DLD1 (cell line): ENCODE measurements around the gene AKR1B15.
"Not testable (repeated sequence)": the region's sequence is repeated elsewhere in the genome, so short reads cannot be mapped to it uniquely, and the experiment has no call there.

Experiments used
- in situ Hi-C: cut with HindIII; loops from 2 replicates; pipeline ENCODE4 v1.10.0; 2017; ENCODE audit warnings: low sequenced_read_pairs

AKR1B15 gene

GRCh38 chr7:134532180-134532953, 16.5 kb upstream of the AKR1B15 start:
- in situ Hi-C loops: no loop called here

- in situ Hi-C loops: no loop called here
Observed at GRCh38 chr7:134532954-134533218, 16.0 kb upstream of the AKR1B15 start.

GRCh38 chr7:134533288-134533771, 15.6 kb upstream of the AKR1B15 start:
- in situ Hi-C loops: no loop called here

- in situ Hi-C loops: no loop called here
Observed at GRCh38 chr7:134534633-134535032, 14.3 kb upstream of the AKR1B15 start.

- in situ Hi-C loops: no loop called here
Observed at GRCh38 chr7:134535272-134535918, 13.5 kb upstream of the AKR1B15 start.

GRCh38 chr7:134535919-134536299, 13.0 kb upstream of the AKR1B15 start:
- in situ Hi-C loops: no loop called here

- in situ Hi-C loops: not testable (repeated sequence)
Observed at GRCh38 chr7:134536558-134536957, 12.4 kb upstream of the AKR1B15 start.

GRCh38 chr7:134537273-134537781, 11.6 kb upstream of the AKR1B15 start:
- in situ Hi-C loops: not testable (repeated sequence)

- in situ Hi-C loops: no loop called here
Observed at GRCh38 chr7:134539380-134540004, 9.4 kb upstream of the AKR1B15 start.

GRCh38 chr7:134541501-134542194, 7.3 kb upstream of the AKR1B15 start:
- in situ Hi-C loops: not testable (repeated sequence)

- in situ Hi-C loops: no loop called here
Observed at GRCh38 chr7:134542195-134542771, 6.6 kb upstream of the AKR1B15 start.

- in situ Hi-C loops: no loop called here
Observed at GRCh38 chr7:134545380-134545779, 3.5 kb upstream of the AKR1B15 start.

- in situ Hi-C loops: no loop called here
Observed at GRCh38 chr7:134545918-134546317, 3.0 kb upstream of the AKR1B15 start.

- in situ Hi-C loops: no loop called here
Observed at GRCh38 chr7:134546955-134547354, 2.0 kb upstream of the AKR1B15 start.

- in situ Hi-C loops: no loop called here
Observed at GRCh38 chr7:134547397-134548054, 1.4 kb upstream of the AKR1B15 start.

GRCh38 chr7:134549366-134549765, 456 bp downstream of the AKR1B15 start:
- in situ Hi-C loops: no loop called here

GRCh38 chr7:134552105-134552504, 3.2 kb downstream of the AKR1B15 start:
- in situ Hi-C loops: no loop called here

GRCh38 chr7:134553976-134554375, 5.1 kb downstream of the AKR1B15 start:
- in situ Hi-C loops: no loop called here

GRCh38 chr7:134554417-134554966, 5.6 kb downstream of the AKR1B15 start:
- in situ Hi-C loops: no loop called here

GRCh38 chr7:134557391-134557790, 8.5 kb downstream of the AKR1B15 start:
- in situ Hi-C loops: no loop called here
